Stimulated activated CD4-positive, alpha-beta T cell treated with anti-CD3 and anti-CD28 coated beads, TNF-alpha, amount 100 ng/mL, for 48 hours (primary cell): ENCODE results near the gene STYX.

Experiments used
- DNase-seq, 3 donors: peaks; one replicate each; pipeline ENCODE4 v3.0.0-alpha.2; 2020; ENCODE audit warnings: low read depth in 3 of 3

The STYX gene

GRCh38 chr14:52729925-52730708 is at the start of gene STYX:
STYX (plus strand) TSS chr14:52730166; CDS start chr14:52730475, 309 bp downstream.
- peak; percentile 96 to 99 (median 97) for DNase-seq

GRCh38 chr14:52683985-52684520 is 45.9 kb upstream of the STYX start:
- DNase-seq: no peak

GRCh38 chr14:52686176-52686575 is 43.8 kb upstream of the STYX start:
- no peak for DNase-seq

GRCh38 chr14:52690983-52691760 is 38.8 kb upstream of the STYX start:
- no peak for DNase-seq

GRCh38 chr14:52692248-52692962 is 37.6 kb upstream of the STYX start:
- no peak for DNase-seq

GRCh38 chr14:52693036-52693435 is 36.9 kb upstream of the STYX start:
- no peak for DNase-seq

- no peak for DNase-seq
Measured at GRCh38 chr14:52693532-52693931, 36.4 kb upstream of the STYX start.

- peak; percentile 30 to 48 (median 41) for DNase-seq
Measured at GRCh38 chr14:52694761-52695480, 35.0 kb upstream of the STYX start.

- peak; percentile 29 to 64 (median 52) for DNase-seq
Measured at GRCh38 chr14:52695481-52696091, 34.4 kb upstream of the STYX start, which contains the start of gene ERO1A. ERO1A (minus strand) TSS chr14:52695558; CDS start chr14:52695481, 77 bp downstream.

GRCh38 chr14:52700701-52701172 is 29.2 kb upstream of the STYX start:
- DNase-seq: no peak

GRCh38 chr14:52701223-52701622 is 28.7 kb upstream of the STYX start:
- DNase-seq: no peak

- DNase-seq: no peak
Measured at GRCh38 chr14:52703225-52703624, 26.7 kb upstream of the STYX start.

GRCh38 chr14:52703664-52704063 is 26.3 kb upstream of the STYX start:
- DNase-seq: no peak

GRCh38 chr14:52706286-52706685 is 23.7 kb upstream of the STYX start:
- DNase-seq: peak in 1 of 3 donors; percentile 41

- peak; percentile 89 to 99 (median 90) for DNase-seq
Measured at GRCh38 chr14:52706724-52707706, 23.0 kb upstream of the STYX start, which contains the start of gene PSMC6. PSMC6 (plus strand) TSS chr14:52707200; CDS start chr14:52707220, 20 bp downstream.

GRCh38 chr14:52711666-52712065 is 18.3 kb upstream of the STYX start:
- DNase-seq: no peak

GRCh38 chr14:52716155-52716554 is 13.8 kb upstream of the STYX start:
- DNase-seq: no peak

GRCh38 chr14:52723514-52724359 is 6.2 kb upstream of the STYX start:
- DNase-seq: no peak

- DNase-seq: no peak
Measured at GRCh38 chr14:52724360-52724644, 5.7 kb upstream of the STYX start.
